Measurements from ENCODE around the gene ACTL6B. TPM values are rescaled to one million over a fixed set of nuclear protein-coding genes. Genes with fewer than 3 reads are reported as not detected.

Gene ACTL6B
- total RNA-seq, 4 donors from 2014 or later, result not detected

DNA sequence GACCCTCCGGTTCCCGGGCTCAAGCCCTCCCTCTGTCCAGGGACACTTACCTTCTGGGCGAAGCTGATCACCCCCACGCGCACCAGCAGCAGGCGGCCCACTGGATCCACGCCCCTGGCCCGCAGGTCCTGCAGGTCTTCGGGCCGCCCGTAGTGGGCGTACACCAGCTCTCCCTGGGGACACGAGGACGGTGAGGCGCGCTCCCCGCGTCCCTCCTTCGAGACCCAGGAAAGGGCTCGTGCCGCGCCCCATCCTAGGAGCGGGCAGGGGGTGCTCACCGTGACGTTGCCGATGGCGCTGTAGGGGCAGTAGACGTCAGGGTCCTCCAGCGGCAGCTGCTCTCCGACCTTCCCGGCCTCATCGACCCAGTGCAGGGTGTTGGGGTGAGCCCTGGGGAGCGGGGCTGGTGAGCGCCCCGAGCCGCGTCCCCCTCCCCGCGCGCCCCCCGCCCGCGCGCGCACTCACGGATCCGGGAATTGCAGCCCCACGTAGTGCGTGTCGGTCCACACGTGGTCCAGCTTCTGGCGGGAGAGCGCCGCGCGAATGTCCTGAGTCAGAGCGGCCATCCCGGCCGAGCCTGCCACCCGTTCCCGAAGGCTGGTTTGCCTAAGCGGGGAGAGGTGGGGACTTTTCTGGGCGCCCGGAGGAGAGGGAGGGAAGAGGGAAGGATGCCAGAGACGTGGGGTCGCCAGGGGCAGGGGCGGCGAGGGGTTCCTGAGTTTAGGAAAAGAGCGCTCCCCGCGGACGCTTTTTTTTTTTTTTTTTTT, 23.1 kb downstream of the ACTL6B start:
- H3K4me3 ChIP-seq (ENCODE audit: low read depth, poor library complexity, severe bottlenecking), result peak overlapping the region; percentile 19
- WGBS, 2 donors, result 2 to 5% methylated on average over 27 to 41 of the region's 72 CpGs
- TF ChIP-seq POLR2A (IDR thresholded peaks at IDR 0.05), result no peak
- TF ChIP-seq, protein P1, sequence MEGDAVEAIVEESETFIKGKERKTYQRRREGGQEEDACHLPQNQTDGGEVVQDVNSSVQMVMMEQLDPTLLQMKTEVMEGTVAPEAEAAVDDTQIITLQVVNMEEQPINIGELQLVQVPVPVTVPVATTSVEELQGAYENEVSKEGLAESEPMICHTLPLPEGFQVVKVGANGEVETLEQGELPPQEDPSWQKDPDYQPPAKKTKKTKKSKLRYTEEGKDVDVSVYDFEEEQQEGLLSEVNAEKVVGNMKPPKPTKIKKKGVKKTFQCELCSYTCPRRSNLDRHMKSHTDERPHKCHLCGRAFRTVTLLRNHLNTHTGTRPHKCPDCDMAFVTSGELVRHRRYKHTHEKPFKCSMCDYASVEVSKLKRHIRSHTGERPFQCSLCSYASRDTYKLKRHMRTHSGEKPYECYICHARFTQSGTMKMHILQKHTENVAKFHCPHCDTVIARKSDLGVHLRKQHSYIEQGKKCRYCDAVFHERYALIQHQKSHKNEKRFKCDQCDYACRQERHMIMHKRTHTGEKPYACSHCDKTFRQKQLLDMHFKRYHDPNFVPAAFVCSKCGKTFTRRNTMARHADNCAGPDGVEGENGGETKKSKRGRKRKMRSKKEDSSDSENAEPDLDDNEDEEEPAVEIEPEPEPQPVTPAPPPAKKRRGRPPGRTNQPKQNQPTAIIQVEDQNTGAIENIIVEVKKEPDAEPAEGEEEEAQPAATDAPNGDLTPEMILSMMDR (IDR thresholded peaks at IDR 0.05), result no peak
- no peak for DNase-seq (ENCODE audit: low spot score in 2 of 2)
- intact Hi-C loops (cut with DNase I; ENCODE audit: low total_unique reads), result no loop called here

- H3K4me3 ChIP-seq (ENCODE audit: low read depth, poor library complexity, severe bottlenecking), result no peak overlapping the region
- intact Hi-C loops (cut with DNase I; ENCODE audit: low total_unique reads), result no loop called here
- no peak for DNase-seq (ENCODE audit: low spot score in 2 of 2)
- TF ChIP-seq, protein P1 (IDR thresholded peaks at IDR 0.05), result no peak
- no peak for TF ChIP-seq POLR2A (IDR thresholded peaks at IDR 0.05)
- 96 to 98% methylated on average over 4 of the region's 4 CpGs for WGBS, 2 donors
Observed at GRCh38 chr7:100630066-100630465, 26.2 kb downstream of the ACTL6B start.

- no peak for TF ChIP-seq POLR2A (IDR thresholded peaks at IDR 0.05)
- TF ChIP-seq, protein P1 (IDR thresholded peaks at IDR 0.05), result no peak
- WGBS, 2 donors, result 84 to 85% methylated on average over 8 to 11 of the region's 11 CpGs
- intact Hi-C loops (cut with DNase I; ENCODE audit: low total_unique reads), result no loop called here
Observed at GRCh38 chr7:100629117-100629716, 27.0 kb downstream of the ACTL6B start.

DNA sequence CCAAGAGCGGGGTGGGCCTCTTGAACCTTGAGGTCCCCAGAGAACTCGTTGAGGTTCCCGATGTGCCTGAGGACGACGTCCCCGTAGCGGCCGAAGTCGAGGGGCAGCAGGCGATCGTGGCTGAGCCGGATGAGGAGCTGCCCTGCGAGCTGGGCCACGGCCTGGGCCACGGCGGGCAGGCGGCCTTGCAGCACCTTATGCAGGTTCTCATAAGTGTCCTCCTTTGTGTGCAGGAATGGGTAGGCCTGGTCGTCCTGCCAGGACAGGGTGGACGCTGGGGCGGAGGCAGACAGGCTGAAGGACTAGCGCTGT, 29.1 kb downstream of the ACTL6B start:
- intact Hi-C loops (cut with DNase I; ENCODE audit: low total_unique reads), result no loop called here
- 87 to 91% methylated on average over 18 to 21 of the region's 21 CpGs for WGBS, 2 donors
- no peak for DNase-seq (ENCODE audit: low spot score in 2 of 2)
- TF ChIP-seq, protein P1 (IDR thresholded peaks at IDR 0.05), result no peak
- no peak for TF ChIP-seq POLR2A (IDR thresholded peaks at IDR 0.05)
- no peak overlapping the region for H3K4me3 ChIP-seq (ENCODE audit: low read depth, poor library complexity, severe bottlenecking)

More at GRCh38 chr7:100629117-100629716, 27.0 kb downstream of the ACTL6B start:
- DNase-seq (ENCODE audit: low spot score in 2 of 2), result no peak
- H3K4me3 ChIP-seq (ENCODE audit: low read depth, poor library complexity, severe bottlenecking), result no peak overlapping the region

DNA sequence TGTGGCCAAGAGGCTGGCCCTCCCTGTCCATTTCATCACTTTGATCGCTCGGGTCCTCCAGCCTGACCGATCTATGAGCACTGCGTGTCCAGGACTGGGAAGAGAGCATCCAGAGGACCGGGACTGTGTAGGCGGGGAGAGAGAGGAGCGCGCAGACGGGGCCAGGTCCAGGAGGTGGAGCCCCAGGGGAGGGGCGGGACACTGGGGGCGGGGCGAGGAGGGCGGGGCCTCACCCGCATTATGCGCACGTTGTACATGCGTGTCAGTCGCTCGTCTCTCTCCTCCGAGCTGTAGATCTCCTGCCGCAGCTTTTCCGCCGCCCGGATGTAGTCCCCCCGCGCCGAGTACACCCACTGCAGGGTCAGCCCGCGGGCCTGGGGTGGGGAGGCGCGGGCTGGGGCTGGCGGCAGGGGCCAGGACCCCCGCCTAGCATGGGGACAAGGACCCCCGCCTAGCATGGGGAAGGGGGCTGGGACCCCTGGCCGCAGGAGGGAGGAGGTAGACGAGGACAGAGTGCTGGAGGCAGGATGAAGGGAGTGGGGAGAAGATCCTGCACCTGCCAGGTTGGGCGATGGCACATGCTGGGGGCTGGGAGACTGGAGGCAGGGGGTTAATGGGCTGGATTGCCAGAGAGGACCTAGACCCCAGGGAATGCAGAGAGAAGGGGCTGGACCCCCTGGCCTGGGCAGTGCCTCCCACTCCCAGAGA, 29.6 kb downstream of the ACTL6B start:
- DNase-seq (ENCODE audit: low spot score in 2 of 2), result peak; percentile 78 to 95
- WGBS, 2 donors, result 5 to 7% methylated on average over 25 to 31 of the region's 37 CpGs
- intact Hi-C loops (cut with DNase I; ENCODE audit: low total_unique reads), result no loop called here
- TF ChIP-seq, protein P1 (IDR thresholded peaks at IDR 0.05), result no peak
- no peak for TF ChIP-seq POLR2A (IDR thresholded peaks at IDR 0.05)
- no peak overlapping the region for H3K4me3 ChIP-seq (ENCODE audit: low read depth, poor library complexity, severe bottlenecking)
